ENCODE results near the gene PRTN3. TPM values are rescaled to one million over a fixed set of nuclear protein-coding genes. Genes with fewer than 3 reads are reported as not detected.

PRTN3 gene
- polyA plus RNA-seq, 1 of the 3 experiments (the other 2 are of a cell fraction), result not detected

DNA sequence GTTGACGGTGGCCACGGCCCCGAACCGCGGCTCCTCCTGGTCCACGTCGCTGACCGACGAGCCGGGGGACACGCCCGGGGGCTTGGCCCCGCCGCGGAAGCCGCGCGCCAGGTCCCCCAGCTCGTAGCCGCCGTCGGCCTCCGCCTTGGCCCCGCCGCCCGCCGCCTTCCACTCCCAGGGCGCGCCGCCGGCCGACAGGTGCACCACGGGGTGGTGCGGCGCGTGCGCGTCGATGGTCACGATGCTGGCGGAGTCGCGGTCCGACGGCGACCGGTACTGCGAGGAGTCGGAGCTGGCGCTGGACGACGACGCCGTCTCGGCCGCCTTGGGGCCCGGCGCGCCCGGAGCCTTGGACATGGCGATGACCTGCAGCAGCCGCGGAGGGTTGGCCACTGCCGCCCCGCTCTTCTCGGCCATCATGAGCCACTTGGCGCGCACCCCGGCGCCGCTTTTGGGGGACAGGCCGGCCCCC, 28.0 kb upstream of the PRTN3 start:
- DNase-seq, result no peak
- Histone ChIP-seq H4K20me1 (ENCODE audit: insufficient read depth) (peaks cover 44% of the 10 kb centered on the region), H3K9ac (no peak overlapping the region), H3K79me2 (ENCODE audit: insufficient read depth) (peaks cover 21% of the 10 kb centered on the region; the same call in 1 of the 2 replicates), H3K36me3 (replicated peaks in 1 of 2; ENCODE audit: control insufficient read depth in 1 of 2, insufficient read depth in 2 of 2, low read length in 1 of 2) (peaks cover 30 to 37% of the 10 kb centered on the region in 2 experiments), H3K27me3 (ENCODE audit: insufficient read depth) (no peaks in the 10 kb centered on the region), H3K9me3 (no peaks in the 10 kb centered on the region), H3K4me3 (ENCODE audit: low read depth in 2 of 2, low read length in 1 of 2) (no peak overlapping the region), H3K27ac (ENCODE audit: low read depth in 2 of 2, low read length in 1 of 2) (no peak overlapping the region), H3K9me2 (no peaks in the 10 kb centered on the region), H3F3A (replicated peaks; ENCODE audit: insufficient read depth) (peaks cover 28% of the 10 kb centered on the region), H2AFZ (ENCODE audit: low read depth) (no peak overlapping the region), H3K4me2 (no peak overlapping the region), H3K4me1 (ENCODE audit: control insufficient read depth in 1 of 2, insufficient read depth in 2 of 2, low read depth in 1 of 2, low read length in 1 of 2) (no peaks in the 10 kb centered on the region)
- 98% methylated on average over 13 of the region's 72 CpGs for WGBS (ENCODE audit: low lambda C conversion rate)
- POLR2A ChIA-PET, result no interaction called here
- TF ChIP-seq YY1 (IDR thresholded peaks at IDR 0.05; ENCODE audit: low read depth) (no peak), GABPA (IDR thresholded peaks at IDR 0.05; ENCODE audit: low read depth) (no peak), EP300 (IDR thresholded peaks at IDR 0.05; ENCODE audit: borderline replicate concordance in 1 of 2, low read depth in 1 of 2, low read length in 1 of 2) (no peak), JUND (IDR thresholded peaks at IDR 0.05) (no peak), NRF1 (IDR thresholded peaks at IDR 0.05; ENCODE audit: low read depth, low read length) (no peak)
- TF ChIP-seq, protein P1, sequence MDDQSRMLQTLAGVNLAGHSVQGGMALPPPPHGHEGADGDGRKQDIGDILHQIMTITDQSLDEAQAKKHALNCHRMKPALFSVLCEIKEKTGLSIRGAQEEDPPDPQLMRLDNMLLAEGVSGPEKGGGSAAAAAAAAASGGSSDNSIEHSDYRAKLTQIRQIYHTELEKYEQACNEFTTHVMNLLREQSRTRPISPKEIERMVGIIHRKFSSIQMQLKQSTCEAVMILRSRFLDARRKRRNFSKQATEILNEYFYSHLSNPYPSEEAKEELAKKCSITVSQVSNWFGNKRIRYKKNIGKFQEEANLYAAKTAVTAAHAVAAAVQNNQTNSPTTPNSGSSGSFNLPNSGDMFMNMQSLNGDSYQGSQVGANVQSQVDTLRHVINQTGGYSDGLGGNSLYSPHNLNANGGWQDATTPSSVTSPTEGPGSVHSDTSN (IDR thresholded peaks at IDR 0.05), result no peak
- CTCF ChIA-PET, result no interaction called here

DNA sequence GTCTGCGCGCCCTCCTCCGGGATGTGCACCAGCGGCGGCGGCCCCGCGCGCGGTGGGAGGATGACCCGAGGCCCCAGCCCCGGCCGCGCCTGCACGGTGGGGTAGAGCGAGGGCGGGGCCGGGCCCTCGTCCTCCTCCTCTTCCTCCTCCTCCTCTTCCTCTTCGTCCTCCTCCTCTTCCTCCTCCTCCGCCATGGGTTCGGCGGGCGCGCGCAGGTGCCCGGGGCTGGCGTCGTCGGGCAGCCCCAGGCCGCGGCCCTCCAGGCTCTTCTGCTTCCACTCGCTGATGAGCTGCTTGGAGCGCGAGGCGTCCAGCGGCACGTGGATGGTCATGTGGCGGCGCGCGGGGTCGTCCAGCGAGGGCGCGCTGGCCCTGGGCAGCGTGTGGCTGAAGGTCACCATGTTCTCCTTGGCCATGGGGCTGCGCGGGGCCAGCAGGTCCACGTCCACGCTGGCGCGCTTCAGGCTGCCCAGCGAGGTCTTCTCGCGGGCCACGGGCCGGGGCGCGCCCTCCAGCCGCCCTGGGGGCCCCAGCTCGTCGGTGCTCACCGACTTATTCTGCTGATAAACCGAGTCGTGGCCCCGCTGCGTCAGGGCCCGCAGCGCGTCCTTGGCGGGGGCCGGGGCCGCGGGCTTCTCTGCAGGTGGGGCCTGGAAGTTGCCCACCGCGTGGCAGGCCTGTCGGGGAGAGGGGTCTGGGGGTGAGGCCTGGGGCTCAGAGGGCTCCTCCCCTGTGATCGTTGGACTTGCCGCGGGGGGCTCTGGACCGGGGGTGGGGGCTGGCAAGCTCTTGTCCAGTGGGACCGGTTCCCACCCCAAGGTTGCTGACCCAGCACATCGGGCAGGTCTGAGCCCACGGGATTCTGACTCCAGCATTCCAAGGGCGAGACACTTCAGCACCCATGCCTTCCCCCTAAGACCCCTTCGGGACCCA, 27.3 kb upstream of the PRTN3 start:
- CTCF ChIA-PET, result no interaction called here
- Histone ChIP-seq H3K27ac (ENCODE audit: low read depth in 2 of 2, low read length in 1 of 2) (no peak overlapping the region), H3K9ac (no peak overlapping the region), H3K9me3 (no peaks in the 10 kb centered on the region), H4K20me1 (ENCODE audit: insufficient read depth) (peaks cover 37% of the 10 kb centered on the region), H3K4me1 (ENCODE audit: control insufficient read depth in 1 of 2, insufficient read depth in 2 of 2, low read depth in 1 of 2, low read length in 1 of 2) (no peaks in the 10 kb centered on the region), H3K27me3 (ENCODE audit: insufficient read depth) (no peaks in the 10 kb centered on the region), H3K4me3 (ENCODE audit: low read depth in 2 of 2, low read length in 1 of 2) (no peak overlapping the region), H3K36me3 (replicated peaks in 1 of 2; ENCODE audit: control insufficient read depth in 1 of 2, insufficient read depth in 2 of 2, low read length in 1 of 2) (peaks cover 27 to 32% of the 10 kb centered on the region in 2 experiments), H3K4me2 (no peak overlapping the region), H3F3A (replicated peaks; ENCODE audit: insufficient read depth) (peaks cover 26% of the 10 kb centered on the region), H2AFZ (ENCODE audit: low read depth) (no peak overlapping the region), H3K79me2 (ENCODE audit: insufficient read depth) (peaks cover 15% of the 10 kb centered on the region; the same call in 1 of the 2 replicates), H3K9me2 (no peaks in the 10 kb centered on the region)
- no peak for DNase-seq
- POLR2A ChIA-PET, result interaction anchor here (1.5 kb wide), 1 partner anchor 9 kb away, joined by 6 read pairs; no protein-coding TSS in a partner anchor
- TF ChIP-seq RCOR1 (IDR thresholded peaks at IDR 0.05; ENCODE audit: low read length), result no peak
- no peak for TF ChIP-seq ELF1 (IDR thresholded peaks at IDR 0.05)
- TF ChIP-seq MEF2A (IDR thresholded peaks at IDR 0.05; ENCODE audit: borderline replicate concordance, low read depth), result no peak
- no peak for TF ChIP-seq TCF12 (IDR thresholded peaks at IDR 0.05)
- no peak for TF ChIP-seq EP300 (IDR thresholded peaks at IDR 0.05; ENCODE audit: borderline replicate concordance in 1 of 2, low read depth in 1 of 2, low read length in 1 of 2)
- TF ChIP-seq CHD2 (IDR thresholded peaks at IDR 0.05; ENCODE audit: low read length, partially characterized antibody), result no peak
- TF ChIP-seq, protein P2, sequence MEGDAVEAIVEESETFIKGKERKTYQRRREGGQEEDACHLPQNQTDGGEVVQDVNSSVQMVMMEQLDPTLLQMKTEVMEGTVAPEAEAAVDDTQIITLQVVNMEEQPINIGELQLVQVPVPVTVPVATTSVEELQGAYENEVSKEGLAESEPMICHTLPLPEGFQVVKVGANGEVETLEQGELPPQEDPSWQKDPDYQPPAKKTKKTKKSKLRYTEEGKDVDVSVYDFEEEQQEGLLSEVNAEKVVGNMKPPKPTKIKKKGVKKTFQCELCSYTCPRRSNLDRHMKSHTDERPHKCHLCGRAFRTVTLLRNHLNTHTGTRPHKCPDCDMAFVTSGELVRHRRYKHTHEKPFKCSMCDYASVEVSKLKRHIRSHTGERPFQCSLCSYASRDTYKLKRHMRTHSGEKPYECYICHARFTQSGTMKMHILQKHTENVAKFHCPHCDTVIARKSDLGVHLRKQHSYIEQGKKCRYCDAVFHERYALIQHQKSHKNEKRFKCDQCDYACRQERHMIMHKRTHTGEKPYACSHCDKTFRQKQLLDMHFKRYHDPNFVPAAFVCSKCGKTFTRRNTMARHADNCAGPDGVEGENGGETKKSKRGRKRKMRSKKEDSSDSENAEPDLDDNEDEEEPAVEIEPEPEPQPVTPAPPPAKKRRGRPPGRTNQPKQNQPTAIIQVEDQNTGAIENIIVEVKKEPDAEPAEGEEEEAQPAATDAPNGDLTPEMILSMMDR (IDR thresholded peaks at IDR 0.05), result no peak
- TF ChIP-seq TEAD4 (IDR thresholded peaks at IDR 0.05; ENCODE audit: borderline replicate concordance, insufficient read depth), result no peak
- TF ChIP-seq, protein P3, sequence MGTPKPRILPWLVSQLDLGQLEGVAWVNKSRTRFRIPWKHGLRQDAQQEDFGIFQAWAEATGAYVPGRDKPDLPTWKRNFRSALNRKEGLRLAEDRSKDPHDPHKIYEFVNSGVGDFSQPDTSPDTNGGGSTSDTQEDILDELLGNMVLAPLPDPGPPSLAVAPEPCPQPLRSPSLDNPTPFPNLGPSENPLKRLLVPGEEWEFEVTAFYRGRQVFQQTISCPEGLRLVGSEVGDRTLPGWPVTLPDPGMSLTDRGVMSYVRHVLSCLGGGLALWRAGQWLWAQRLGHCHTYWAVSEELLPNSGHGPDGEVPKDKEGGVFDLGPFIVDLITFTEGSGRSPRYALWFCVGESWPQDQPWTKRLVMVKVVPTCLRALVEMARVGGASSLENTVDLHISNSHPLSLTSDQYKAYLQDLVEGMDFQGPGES (IDR thresholded peaks at IDR 0.05; ENCODE audit: low read depth, low read length), result no peak
- no peak for TF ChIP-seq GABPA (IDR thresholded peaks at IDR 0.05; ENCODE audit: low read depth)
- no peak for TF ChIP-seq NFIC (IDR thresholded peaks at IDR 0.05; ENCODE audit: borderline replicate concordance)
- no peak for TF ChIP-seq SIN3A (IDR thresholded peaks at IDR 0.05; ENCODE audit: borderline replicate concordance, low read depth, low read length)
- TF ChIP-seq RFX5 (IDR thresholded peaks at IDR 0.05; ENCODE audit: low read length), result no peak
- WGBS (ENCODE audit: low lambda C conversion rate), result 97% methylated on average over 61 of the region's 87 CpGs

Data from SK-N-SH (cell line).